ENCODE measurements around the gene ADRA2B. TPM values are rescaled to one million over a fixed set of nuclear protein-coding genes. Genes with fewer than 3 reads are reported as not detected.
A peak's percentile ranks its signal among the peaks of the same experiment; 100 is the strongest.

Gene ADRA2B
- total RNA-seq, 1 experiment from 2014 or later, result not detected

DNA sequence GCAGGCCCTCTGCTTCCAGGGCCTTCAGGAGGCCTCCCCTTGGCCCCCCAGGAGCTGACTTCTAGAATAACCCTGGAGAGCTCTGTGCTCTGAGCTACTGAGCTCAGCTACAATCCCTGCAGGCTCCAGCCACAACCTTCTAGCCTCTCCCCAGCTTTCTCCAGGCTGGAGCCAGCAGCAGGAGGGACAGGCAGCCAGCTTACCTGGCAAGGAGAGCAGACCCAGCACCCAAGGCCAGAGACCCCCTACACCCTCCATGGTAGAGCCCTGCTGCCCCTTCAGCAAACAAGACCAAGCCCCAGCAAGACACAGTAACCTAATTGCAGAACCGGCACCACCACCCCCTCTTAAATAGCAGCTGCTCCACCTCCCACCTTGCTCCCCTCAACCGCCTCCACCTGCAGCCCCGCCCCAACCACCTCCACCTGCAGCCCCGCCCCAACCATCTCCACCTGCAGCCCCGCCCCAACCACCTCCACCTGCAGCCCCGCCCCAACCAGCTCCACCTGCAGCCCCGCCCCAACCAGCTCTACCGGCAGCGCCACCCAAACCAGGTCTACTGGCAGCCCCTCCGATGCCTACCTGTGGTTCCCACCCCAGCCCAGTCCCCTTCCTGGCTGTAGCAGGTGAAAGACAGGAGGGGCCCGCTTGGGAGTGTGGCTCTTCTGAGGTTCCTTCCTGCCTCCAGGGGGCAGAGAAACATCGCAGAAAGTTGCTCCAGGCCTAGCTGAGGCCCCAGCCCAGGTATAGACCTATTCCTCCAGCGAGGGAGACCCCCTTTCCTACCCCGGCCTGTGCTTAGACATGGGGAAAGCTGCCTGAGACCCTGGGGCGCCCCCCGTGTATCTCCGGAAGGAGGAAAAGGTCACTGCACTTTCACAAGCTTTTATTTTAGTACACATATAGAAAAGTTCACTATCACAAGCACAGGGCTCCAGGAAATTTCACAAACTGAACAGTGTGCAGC, 22.1 kb upstream of the ADRA2B start, which contains the start of gene ASTL:
Gene ASTL, minus strand, starts transcription at position 324 of the 967 bp plus-strand sequence. Its CDS starts 66 bp downstream, at position 258.
- DNase-seq (ENCODE audit: extremely low read depth, low read depth), result peak; percentile 50

DNA sequence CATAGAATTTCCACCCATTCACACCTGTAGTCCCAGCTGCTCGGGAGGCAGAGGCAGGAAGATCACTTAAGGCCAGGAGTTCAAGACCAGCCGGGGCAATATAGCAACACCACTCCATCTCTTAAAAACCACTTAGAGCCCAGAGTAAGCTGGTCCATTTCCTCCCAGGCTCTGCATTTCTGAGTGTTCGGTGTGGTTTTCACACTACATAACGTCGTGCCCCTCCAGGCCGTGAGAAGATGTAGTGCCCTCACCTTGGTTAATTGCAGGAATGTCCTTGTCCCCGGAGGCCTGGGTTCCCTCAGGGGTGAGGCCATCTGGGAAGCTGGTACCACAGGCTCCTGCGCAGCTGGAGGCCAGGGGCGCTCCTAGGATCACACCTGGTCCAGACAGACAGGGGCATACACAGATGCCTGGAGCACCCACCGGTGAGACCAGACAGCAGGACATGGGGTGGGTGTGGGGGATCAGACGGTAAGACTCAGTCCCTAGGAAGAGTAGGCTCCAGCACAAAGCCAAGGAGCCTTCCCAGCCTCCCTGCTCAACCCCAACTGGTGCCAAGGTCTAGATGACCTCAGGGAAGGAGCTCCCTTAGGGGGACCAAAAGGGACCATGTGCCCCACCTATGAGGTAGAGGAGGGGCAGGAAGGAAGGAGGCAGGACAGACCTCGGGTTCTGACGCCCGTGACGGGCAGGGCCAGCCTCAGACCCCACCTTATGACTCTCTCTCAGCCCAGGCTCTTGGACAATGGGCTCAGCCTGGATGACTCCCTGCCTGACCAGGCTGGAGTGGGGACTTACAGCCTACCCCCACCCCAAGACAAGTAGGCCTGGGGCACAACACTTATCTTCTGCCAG, 21.2 kb upstream of the ADRA2B start:
- no peak for DNase-seq (ENCODE audit: extremely low read depth, low read depth)

DNA sequence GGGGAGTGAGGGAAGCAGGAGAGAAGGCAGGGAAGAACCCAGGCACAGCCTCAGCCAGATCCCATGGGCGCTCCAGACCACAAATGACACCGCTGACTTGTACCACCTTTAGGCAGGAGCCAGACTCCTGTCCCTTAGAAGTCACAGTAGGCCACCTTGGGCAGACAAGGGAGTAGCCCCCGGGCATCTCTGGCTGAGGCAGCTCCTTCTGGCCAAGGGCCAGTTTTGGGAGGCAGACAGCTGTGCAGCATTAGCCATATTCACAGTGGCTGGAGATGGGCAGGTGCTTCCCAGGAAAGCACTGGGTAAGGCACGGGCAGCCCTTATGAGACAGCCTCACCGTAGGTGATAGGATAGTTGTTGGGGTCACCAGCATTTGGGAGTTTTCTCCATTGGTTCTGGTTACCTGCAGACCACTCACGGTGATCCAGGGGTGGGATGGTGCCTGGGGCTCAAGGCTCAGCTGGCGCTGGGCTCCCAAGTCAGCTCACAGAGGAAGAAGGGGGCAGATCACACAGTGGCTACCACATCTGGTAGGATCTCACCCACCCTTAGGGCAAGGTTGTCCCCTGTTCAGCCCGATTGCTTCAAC, 19.9 kb upstream of the ADRA2B start:
- no peak for DNase-seq (ENCODE audit: extremely low read depth, low read depth)

DNA sequence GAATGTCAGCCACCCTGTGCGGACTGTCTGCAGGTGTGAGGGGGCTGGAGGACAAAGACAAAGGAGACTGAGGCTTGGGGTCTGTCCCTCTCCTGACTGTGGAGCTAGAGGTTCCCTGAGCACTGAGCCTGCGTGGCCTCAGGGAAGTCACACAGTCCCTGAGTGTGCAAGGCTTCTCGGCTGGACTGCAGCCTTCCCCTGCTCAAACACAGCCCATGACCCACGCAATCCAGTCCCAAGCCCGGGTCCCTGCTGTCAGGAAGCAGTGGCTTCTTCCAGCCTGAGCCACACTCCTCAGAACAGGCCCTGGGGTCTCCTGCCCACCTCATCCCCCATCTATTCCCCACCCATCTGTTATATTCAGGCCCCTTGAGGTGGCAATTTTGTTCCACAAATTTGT, 19.2 kb upstream of the ADRA2B start:
- no peak for DNase-seq (ENCODE audit: extremely low read depth, low read depth)

DNA sequence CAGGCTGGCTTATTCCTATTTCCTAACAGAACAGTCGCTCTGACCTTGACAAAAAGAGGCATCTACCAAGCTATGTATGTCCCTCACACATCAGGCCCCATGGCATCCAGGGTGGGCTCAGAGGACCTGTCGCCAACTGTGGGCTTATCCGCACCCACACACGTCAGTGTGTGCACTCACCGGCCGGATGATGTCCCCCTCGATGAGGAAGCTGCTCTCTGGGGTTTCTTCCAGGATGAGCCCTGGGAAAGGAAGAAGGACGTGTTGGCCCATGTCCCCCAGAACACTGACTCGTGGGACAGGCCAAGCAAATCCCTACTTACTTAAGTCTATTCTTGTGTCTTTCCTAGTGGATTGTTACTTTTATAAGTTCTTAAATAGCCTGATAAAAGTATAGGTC, 18.8 kb upstream of the ADRA2B start:
- DNase-seq (ENCODE audit: extremely low read depth, low read depth), result no peak

DNA sequence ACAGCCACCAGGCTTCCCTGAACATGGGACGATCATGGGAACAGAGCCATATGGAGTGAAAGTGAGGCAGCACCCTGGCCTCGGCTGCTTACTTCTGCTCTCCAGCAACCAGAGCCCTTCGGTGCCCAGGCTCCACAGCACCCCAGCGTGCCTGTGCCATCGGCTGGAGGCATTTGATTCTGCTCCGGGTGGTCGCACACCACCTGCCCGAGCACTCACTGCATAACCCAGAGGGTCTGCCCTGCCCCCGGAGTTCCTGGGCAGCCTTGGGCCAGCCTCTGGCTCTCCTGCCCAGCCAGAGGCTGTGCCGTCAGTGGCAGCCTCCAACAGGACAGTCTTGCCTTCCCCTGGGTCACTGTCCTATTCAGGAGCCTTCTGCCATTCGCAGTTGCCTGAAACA, 18.1 kb upstream of the ADRA2B start:
- DNase-seq (ENCODE audit: extremely low read depth, low read depth), result no peak

DNA sequence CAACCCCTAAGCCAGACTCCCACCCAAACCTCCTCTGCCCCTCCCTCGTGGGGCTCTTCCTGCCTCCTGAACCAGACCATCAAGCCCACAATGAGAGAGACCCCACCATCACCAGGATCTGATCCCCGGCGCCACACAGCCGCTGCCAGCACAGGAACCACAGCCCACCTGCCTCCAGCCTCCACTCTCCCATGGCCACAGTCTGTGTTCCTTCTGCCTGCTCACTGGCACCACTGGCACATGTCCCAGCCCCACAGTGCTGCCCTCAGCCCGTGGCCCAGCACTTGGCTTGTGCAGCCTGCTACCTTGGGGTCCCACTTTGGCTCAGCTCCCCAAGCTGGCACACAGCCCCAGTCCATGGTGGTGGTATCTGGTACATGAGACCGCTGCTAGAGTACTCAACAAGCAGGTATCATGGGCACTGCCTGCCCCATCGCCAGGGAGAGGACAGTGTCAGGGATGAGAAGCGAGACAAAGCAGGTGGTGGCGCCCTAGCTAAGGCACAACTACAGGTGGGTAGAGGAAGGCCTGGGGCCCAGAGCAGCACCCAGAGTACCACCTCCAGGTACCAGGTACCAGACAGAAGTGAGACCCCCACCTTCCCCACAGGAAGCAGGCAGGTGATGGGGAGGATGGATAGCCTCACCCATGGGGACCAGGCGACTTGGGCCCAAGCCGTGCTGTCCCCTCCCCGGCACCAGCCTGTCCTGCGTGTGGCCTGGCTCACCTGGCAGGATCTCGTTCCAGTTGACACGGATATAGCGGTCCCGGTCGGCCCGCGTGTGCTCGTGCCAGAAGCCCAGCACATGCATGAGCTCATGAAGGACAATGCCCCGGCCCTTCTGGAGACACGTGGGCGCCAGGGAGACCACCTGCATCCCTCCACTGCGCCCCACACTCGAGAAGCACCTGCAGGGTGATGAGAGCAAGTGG, 15.7 kb upstream of the ADRA2B start:
- no peak for DNase-seq (ENCODE audit: extremely low read depth, low read depth)

DNA sequence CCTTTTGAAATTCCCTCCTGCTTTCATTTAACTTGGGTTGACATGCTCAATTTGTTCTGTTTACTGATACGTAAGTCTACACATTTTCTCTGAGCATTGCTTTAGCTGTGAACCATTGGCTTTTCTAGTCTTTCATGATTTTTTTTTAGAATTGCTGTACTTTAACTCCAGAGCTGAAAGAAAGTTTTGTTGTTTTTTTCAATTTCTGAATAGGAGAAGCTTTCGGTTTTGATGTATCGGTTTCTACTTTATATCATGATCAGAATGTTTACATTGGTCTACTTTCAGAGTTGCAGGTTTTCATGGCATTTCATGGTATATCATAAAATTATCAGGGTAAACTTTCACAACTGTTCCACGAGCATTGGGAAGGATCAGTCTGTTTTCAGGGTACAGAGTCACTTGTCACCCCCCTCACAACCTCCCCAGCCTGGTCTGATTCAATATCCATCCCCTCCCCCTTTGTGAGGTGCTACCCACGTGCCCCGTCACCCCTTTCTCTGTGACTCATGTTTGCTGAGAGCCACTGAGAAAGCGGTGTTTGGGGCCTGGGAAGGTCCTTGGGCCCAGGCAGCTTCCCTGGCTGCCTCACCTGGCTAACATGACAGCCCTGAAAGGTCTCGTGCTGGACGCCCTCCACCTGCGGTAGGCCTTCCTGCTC, 14.9 kb upstream of the ADRA2B start:
- DNase-seq (ENCODE audit: extremely low read depth, low read depth), result no peak

DNA sequence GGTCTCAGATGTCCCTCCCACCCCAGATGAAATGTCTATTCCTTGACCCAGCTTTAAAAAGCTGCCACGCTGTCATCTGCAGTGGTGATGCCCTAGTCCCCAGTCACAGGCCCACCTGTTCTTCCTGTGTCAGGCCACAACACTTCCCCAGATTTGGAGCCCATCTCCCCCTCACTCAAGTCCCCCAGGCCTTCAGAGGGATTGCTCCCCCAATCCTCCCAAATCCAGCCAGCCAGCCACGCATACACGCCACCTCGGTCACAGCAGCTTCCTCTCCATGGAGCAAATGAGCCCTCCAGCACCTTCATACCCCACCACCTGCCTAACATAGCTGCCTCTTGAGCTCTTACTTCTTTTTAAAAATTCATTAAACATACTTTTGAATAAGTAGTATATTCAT, 14.1 kb upstream of the ADRA2B start:
- no peak for DNase-seq (ENCODE audit: extremely low read depth, low read depth)

DNA sequence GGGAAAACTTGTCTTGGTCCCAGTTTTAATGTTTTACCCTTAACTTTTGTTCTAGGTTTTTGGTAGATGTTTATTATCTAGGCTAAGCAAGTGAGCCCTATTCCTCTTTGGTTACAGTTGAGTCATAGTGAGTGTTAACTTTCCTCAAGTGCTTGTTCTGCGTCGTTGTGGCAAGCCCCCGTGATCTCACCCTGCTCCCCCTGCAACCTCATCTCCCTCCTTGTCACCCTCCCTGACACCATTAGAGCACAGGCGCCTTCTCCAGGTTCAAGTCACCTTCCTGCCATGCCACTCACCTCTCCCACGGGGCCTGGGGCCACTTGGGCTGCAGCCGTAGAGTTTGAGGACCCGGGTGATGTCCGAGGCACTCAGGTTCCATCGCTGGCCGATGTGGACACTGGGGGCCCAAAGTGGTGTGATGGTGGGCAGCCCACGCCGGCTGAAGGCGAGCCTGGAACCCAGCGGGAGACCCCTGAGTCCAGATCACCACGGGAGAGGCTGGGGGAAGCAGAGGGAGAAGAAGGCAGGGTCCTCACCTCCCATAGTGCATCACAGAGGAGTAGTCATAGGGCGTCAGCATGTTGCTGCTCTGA, 13.3 kb upstream of the ADRA2B start:
- no peak for DNase-seq (ENCODE audit: extremely low read depth, low read depth)

DNA sequence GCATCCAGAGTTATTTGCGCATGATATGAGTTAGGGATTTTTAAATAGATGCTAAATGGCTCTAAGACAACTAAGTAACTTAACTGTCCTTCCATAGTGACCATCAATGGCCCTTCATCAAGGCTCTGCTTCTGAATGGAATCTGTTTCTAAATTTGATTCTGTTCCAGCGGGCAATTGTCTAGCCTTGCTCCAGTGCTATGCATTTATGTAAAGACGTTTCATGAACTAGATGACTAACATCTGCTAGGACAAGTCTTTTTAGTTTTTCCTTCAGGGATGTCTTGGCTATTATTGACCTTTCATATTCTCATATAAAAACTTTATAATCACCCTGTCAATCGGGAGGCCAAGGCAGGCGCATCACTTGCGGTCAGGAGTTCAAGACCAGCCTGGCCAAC, 12.1 kb upstream of the ADRA2B start:
- DNase-seq (ENCODE audit: extremely low read depth, low read depth), result no peak

DNA sequence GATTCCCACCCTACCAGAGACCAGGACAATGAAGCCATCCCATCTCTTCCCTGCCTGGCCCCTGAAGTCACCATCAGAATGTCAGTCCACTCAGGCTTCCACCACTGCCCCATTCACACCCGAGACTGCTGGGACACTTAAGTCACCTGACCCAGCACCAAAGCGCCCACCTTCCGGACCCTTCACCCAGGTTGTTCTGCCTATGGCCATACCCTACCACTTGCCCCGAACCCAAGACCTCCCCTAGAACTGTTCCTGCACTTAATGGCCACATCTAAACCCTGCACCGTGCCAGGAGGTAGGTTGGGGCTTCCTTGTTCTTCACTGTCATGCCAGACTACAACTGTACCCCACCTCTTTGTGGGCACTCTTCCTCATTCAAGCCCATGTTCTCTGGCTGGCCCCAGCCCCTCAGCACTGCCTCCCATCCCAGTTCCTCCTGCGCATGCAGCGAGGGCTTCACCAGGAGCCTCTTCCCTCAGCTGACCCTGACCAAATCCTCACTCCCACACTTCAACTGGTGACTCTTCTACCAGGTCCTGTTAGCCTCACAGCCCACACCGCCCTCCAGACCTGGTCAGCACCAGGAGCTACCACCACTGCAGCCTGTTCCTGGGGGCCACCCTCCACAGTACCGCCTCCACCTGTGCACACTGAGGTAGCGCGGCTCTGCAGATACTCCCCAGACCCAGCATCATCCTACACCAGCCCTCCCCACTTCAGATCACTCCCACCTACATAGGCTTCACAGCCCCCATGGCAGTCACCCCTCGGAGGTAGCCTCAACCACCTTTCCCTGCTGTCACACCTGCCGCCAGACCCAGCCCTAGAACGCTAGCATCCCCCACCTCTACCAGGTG, 8.3 kb upstream of the ADRA2B start:
- no peak for DNase-seq (ENCODE audit: extremely low read depth, low read depth)

DNA sequence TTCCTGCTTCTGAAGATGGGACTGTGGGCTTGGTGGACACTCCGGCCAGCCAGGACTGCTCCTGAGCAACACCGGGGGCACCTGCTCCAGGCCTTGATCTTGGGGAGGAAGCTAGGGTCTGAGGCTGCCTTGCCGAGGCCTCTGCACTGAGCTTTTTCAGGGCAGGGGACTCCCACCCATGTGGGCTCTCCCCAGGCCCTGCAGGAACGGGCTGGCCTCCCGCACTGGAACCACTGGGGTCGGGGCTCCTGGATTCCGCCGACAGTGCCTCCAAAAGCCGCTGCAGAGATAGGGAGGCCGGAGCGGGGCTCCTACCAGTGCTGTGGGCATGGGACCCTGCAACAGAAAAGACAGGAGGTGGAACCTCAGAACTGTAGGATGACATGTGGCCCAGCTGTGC, 7.6 kb upstream of the ADRA2B start:
- DNase-seq (ENCODE audit: extremely low read depth, low read depth), result no peak

DNA sequence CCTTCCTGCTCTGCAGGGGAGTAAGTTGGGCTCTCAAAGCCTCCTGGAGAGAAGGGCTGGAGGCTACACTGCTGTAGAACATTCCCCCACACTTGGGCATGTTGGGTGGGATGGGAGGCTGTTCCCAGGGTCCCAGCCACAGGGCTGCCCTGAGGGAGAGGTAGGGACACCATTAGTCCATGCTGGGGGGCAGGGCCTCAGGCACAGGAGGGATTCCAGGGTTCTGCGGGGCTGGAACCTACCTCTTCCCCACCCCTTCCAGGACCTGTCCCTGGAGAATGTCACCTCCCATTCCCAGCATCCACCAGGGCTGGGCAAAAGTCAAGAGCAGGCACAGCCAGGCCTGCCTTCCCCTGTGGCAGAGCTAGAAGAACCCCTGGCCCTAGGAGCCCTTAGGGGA, 6.9 kb upstream of the ADRA2B start:
- DNase-seq (ENCODE audit: extremely low read depth, low read depth), result no peak

DNA sequence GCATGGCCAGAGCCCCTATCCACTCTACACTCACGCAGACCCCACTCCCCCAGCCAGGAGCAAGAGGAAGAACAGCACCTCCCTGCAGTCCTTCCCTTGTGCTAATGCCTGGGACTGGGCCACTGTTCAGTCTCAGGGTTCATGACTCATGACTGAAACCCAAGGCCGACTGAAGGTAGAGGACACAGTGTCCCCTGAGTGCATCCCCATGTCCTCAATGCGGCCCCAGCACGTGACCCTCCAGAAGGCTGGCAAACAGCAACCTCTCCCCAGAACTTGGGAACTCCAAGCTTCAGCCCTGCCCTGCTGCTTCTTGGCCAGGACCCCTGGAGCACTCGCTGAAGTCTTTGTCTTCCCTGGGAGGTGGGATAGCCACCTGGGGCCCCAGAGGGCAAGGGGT, 6.0 kb upstream of the ADRA2B start:
- DNase-seq (ENCODE audit: extremely low read depth, low read depth), result no peak

DNA sequence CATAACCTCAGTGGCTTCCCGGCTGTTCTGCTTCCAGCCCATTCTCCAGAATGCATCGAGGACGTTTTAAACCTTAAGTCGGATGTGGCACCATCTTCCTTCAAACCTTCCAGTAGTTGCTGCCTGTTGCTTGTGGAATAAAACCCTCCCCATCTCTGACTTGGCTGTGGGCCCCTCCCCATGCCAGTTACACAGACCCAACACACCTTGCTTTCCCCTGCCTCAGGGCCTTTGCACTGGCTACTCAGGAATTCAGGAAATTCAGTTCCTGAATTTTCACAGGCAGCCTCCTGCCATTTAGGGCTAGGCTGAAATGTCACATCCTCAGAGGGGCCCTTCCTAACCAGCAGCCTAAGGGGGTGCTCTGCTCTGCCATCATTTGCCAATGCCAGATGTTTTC, 5.0 kb upstream of the ADRA2B start:
- DNase-seq (ENCODE audit: extremely low read depth, low read depth), result no peak

DNA sequence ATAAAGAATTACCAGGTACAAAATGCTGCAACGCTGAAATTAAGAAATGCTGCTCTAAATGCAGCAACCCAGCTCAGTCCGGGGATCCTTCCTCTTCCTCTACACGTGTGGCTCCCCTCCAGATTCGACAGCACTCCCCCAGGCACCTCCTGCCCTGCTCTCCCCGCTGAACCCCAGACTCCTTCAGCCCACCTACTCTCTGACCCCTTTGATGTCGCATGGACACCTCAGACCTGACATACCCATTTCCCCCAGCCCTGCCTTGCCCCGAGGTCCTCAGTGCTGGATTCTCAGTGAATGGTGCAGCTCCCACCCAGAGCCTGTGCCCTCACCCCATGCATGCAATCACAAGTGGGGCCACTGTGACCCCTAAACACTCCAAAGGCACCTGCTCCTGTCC, 4.6 kb upstream of the ADRA2B start:
- DNase-seq (ENCODE audit: extremely low read depth, low read depth), result no peak

DNA sequence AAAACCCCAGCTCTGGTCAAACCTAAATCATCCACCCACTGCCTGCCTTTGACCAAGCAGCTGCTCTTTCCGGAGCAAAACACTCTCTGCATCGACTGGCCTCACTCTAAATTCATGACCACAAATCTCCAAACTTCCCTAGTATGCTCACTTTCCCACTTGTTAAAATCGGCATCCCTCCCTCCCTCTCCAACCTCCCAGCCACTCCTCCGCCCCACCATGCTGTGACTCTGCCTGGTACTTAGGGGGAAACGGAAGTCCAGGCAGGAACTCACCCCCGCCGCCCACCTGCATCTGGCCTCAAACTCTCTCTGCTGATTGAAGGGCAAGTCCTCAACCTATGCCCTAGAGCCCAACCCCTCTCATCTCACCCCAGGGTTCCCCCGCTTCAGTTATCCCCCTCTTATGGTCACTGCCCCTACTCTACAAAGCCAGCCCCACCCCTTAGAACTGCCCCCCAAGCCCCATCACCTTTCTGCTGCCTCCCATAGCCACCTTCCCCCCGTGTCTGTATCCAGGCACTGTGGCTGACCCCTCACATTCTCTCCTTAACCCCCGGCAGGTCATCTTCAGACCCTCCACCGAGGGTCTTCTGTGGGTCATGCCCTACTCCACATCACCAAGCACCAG, 3.8 kb upstream of the ADRA2B start:
- no peak for DNase-seq (ENCODE audit: extremely low read depth, low read depth)

Measured in NCI-H460 (cell line).